Stimulated activated CD4-positive, alpha-beta T cell treated with anti-CD3 and anti-CD28 coated beads, Interleukin-1b, Interleukin-23, amount 100 ng/mL, for 24 hours (primary cell): ENCODE data around the gene SERPINB2.

Source experiments
- DNase-seq, 4 experiments: peaks; one replicate each; pipeline ENCODE4 v3.0.0-alpha.2; 2020; ENCODE audit warnings: low read depth in 4 of 4, low spot score in 1 of 4

Gene SERPINB2

GRCh38 chr18:63887424-63887823 is at the start of gene SERPINB2:
Gene SERPINB2, plus strand, starts transcription at chr18:63887705. Its CDS starts 3,740 bp downstream, at chr18:63891445.
- no peak for DNase-seq

- no peak for DNase-seq
These were observed 44.5 kb upstream of the SERPINB2 start for GRCh38 chr18:63843008-63843407.

- no peak for DNase-seq
These were observed 43.3 kb upstream of the SERPINB2 start for GRCh38 chr18:63844254-63844653.

DNA sequence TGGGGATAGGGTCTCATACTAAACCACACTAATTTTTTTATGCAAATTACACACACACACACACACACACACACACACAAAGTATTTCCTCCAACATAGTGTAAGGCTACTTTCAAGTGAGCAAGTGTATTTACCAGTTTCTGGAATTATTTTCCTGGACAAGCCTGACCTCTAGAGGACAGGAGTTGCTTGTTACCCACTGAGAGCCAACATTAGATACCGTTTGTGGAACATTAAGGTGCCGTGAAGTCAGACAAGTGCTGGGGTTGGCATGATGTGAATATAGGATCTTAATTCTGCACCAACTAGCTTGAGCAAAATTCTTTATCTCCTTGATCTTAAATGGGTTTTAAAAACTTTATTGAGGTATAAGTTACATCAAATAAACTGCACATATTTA is 39.3 kb upstream of the SERPINB2 start:
- no peak for DNase-seq

DNA sequence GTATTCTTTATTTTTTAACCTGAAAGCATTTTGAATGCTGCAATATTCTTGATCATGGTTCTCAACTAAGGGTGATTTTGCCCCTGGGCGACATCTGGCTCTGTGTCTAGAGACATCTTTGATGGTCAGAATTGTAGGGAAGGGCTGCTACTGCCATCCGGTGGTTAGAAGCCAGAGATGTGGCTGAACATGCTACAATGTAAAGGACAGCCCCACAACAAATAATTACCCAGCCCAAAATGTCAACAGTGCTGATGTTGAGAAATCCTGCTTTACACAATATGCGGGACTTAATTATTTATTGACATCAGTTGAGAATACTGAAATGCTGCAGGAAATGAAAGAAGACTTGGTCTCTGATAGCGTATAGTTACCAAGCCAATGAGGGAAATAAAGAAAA is 37.5 kb upstream of the SERPINB2 start:
- peak in 1 of 4 experiments; percentile 1 for DNase-seq

DNA sequence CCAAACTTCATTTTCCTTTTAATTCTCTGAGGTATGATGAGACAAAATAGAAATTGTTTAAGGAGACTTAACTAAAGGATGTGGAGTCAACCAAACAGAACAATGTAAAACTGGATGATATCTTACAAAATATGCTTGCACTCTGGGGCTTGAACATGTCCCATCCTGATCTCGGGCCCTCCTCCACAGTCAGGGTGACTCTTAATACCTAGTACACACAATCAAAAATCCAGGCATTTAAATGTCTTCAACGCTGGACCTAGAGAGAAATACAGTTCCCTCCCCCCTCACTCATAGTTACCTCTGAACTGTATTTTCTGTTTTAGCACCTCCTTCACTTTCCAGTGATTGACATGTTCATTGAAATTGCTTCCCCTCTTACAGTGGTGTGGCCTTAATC is 36.9 kb upstream of the SERPINB2 start:
- DNase-seq, result no peak

GRCh38 chr18:63858456-63858855 is 29.0 kb upstream of the SERPINB2 start:
- DNase-seq, result no peak

DNA sequence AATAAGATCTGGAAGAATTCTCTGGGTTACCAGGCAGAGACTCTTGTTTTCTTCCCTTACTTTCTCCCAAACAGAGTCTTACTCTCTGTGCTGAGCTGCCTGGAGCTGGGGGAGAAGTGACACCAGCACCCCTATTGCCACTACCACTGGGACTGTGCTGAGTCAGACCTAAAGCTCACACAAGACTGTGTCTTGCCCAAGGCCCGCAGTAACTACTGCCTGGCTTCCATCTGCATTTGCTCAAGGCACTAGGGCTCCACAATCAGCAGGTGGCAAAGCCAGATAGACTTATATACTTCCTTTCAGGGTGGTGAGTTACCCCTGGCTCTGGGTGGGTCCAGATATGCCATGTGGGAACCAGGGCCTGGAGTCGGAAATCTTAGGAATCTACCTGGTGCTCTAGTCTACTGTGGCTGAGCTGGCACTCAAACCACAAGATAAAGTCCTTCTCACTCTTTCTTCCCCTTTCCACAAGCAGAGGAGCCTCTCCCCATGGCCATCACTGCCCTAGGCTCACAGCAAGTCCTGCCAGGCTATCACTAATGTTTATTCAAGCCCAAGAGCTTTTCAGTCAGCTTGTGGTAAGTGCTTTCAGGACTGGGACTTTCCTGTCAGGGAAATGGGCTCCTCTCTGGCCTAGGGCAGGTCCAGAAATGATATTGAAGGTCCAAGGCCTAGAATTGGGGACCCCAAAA is 27.6 kb upstream of the SERPINB2 start:
- DNase-seq, result no peak

GRCh38 chr18:63860531-63860930 is 27.0 kb upstream of the SERPINB2 start:
- no peak for DNase-seq

GRCh38 chr18:63867368-63868125 is 20.0 kb upstream of the SERPINB2 start:
- DNase-seq, result no peak

DNA sequence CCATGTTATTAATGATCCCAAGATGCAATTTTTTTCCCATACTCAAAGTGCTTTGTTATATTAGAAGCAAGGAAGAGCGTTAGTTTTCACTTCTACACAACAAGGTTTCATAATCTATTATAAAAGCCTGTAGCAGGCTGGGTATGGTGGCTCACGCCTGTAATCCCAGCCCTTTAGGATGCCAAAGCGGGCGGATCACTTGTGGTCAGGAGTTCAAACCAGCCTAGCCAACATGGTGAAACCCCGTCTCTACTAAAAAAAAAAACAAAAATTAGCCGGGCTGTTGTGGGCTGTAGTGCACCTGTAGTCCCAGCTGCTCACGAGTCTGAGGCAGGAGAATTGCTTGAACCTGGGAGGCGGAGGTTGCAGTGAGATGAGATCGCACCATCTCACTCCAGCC is 19.0 kb upstream of the SERPINB2 start:
- no peak for DNase-seq

GRCh38 chr18:63869374-63869773 is 18.1 kb upstream of the SERPINB2 start:
- DNase-seq, result no peak

- DNase-seq, result no peak
These were observed 17.7 kb upstream of the SERPINB2 start for GRCh38 chr18:63869851-63870250.

DNA sequence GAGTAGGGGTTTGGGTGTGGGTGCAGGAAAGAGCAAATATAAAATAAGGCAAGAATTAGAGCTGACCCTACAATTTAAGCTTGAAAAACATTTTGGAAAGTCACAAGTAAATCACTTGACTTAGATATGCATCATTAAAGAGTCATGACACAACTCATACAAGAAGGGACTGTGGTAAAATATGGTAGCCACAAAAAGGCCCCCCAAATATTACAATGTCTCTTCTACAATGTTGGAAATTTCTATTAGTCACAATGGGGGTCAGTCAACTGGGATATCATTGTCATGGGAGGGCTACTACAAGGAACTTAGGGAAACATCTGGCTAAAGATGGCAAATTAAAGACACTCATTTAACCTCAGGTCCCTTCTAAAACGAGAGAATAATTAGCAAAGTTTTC is 15.7 kb upstream of the SERPINB2 start:
- DNase-seq, result no peak

GRCh38 chr18:63872586-63872985 is 14.9 kb upstream of the SERPINB2 start:
- DNase-seq, result no peak

DNA sequence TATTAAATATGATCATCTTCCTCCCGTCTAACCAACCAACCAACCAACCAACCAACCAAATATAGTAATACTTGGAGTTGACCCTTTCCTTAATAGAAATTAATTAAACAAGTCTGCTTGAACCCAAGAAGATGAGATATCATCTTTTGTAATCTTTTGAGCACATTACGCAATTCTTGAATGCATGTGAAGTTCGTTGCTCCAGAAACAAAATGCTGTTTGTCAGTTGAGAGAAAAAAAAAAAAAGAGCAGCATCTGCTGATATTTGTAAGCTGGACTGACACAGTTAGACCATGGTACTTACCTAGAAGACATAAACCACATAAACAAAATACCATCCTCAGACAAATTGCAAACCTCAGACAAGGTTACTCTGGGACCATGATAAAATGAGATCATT is 9.2 kb upstream of the SERPINB2 start:
- no peak for DNase-seq

GRCh38 chr18:63878925-63879324 is 8.6 kb upstream of the SERPINB2 start:
- no peak for DNase-seq

DNA sequence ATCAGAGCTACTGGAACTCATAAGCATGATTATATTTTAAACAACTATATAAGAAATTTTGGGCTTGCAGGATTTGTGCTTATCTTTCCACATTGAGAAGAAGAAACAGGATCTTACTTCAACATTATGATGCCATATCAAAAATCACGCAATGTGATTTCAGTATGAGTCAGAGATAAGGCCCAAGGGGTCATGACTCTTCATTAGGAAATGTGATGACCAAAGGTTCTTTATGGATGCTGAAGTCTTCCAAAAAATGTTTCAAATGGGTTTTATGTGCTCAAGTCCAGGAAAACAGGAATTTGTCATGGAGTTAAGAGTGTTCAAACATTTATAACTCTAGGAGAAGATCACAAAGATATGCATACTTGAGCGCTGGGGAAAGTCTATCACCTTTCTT is 7.8 kb upstream of the SERPINB2 start:
- DNase-seq, result no peak

DNA sequence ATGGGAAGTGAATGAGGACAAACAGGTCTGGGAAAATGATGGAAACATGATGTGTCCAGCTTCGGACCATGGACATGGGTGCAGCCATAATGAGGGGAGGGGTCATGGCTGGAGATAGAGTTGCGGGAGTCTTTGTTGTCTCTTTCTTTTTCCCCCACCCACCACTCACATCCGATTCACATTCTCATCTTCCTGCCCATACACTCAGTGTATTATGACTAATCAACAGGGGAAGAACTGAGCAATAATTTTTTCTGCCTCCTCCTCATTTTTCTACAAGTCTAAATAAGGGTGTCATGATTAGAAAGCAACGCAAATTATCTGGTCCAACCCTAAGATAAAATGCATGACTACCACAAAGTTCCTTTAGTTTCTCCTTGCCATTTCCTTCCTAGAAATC is 5.7 kb upstream of the SERPINB2 start:
- DNase-seq, result no peak

- DNase-seq, result no peak
These were observed 5.0 kb upstream of the SERPINB2 start for GRCh38 chr18:63882333-63883141.

DNA sequence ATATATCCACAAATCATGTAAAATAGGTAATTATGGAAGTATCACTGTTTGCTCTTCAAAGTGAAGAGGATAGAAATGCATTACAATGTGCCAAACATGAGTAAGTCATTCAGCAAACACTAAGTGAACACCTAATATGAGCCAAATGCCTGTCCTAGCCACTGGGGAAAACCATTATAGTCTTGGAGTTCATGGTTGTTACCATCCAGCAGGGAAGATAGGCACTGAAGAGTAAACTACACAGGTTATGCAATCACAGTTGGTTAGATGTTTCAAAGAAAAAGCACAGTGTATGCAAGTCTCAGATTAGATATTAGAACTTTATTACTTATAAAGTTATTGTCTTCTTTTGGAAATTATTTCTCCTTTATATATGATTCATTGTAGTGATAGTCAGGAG is 3.9 kb upstream of the SERPINB2 start:
- no peak for DNase-seq
